Stimulated activated CD4-positive, alpha-beta T cell treated with anti-CD3 and anti-CD28 coated beads, Interleukin-4, amount 100 ng/mL, for 1 hour (primary cell): Measurements from ENCODE around the gene MINDY1.

Experiments used
- DNase-seq: peaks from one replicate; pipeline ENCODE4 v3.0.0-alpha.2; 2020

Gene MINDY1, protein sequence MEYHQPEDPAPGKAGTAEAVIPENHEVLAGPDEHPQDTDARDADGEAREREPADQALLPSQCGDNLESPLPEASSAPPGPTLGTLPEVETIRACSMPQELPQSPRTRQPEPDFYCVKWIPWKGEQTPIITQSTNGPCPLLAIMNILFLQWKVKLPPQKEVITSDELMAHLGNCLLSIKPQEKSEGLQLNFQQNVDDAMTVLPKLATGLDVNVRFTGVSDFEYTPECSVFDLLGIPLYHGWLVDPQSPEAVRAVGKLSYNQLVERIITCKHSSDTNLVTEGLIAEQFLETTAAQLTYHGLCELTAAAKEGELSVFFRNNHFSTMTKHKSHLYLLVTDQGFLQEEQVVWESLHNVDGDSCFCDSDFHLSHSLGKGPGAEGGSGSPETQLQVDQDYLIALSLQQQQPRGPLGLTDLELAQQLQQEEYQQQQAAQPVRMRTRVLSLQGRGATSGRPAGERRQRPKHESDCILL

DNA sequence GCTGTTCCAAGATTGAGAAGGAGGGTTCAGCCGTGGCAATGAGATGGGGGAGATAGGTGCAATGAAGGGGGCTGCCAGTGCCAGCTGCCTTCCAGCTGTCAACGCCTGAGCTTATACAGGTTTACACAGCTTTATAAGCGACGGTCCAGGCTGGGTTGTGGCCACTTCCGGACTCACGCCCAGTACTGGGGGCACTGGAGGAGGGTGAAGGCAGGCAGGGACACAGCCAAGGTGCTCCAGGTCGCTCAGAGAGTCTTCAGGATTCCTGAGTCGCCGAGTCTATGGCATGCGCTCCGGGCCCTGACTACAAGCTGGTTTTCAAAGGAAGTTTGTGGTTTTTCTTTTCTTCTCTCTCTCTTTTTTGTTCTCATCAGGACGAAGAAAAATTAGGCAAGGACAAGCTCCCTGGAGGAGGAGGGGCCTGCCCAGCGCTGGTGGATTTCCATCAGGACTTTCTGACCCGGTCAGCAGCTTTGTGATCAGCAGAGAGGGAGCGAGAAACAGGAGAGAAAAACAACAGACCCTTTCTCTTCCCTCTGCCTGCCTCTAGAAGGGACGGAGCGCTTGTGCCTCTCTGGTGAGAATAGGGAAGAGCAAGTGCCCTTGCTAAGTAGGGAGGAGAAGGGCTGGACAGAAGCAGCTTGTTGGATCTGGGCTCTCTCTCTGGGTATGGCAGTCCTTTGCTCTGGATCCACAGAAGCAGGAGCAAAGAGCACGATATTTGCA lies at the start of gene MINDY1:
MINDY1 (minus strand) TSS at position 576 of the 726 bp plus-strand sequence. CDS start 4,285 bp downstream, outside the sequence.
- DNase-seq = peak; percentile 26

DNA sequence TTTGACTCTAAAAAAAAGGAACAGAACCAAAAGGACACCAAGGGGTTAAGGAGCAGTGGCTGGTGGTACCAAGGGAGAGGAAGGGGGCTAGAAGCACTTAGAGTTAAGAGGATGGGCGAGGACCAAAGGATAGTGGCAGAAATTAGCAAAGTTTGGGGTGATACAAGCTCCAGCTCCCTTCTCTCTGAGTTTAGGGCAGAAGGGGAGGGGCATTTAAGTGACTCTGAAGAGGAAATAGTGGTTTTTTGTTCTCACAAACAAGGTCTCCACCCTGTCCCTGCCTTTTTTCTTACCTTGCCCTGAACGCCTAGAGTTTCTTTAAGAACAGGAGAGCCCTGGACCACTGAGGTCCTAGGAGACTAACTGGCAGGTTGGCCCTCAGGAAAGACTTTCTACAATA lies 49.4 kb upstream of the MINDY1 start:
- DNase-seq = no peak

- no peak for DNase-seq
Observed at GRCh38 chr1:151055581-151055980, 48.9 kb upstream of the MINDY1 start.

DNA sequence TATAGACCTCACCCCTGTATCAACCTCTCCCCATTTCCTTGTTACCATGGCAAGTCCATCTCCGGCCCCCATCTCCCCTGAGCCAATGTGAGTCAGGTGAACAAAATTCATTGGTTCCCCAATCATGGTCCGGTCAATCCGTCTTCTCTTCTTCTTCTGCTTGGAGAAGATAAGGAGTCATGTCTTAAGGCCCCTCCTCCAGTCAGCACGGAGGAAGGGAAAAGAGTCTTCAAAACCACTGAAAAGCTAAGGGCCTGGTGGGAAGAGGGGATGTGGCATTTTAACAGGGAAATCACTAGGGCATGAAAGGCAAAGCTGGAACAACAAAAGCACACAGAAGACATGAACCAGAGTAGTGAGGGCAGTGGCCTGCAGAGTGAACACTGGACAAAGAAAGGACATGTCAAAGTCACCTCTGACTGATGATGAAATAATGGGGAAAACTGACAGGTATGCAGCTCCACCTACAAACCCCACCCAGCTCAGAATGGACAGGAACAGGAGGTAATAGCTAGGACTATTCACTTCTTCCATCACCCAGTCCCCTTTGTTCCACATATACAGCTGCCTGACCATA lies 48.4 kb upstream of the MINDY1 start:
- DNase-seq = no peak

DNA sequence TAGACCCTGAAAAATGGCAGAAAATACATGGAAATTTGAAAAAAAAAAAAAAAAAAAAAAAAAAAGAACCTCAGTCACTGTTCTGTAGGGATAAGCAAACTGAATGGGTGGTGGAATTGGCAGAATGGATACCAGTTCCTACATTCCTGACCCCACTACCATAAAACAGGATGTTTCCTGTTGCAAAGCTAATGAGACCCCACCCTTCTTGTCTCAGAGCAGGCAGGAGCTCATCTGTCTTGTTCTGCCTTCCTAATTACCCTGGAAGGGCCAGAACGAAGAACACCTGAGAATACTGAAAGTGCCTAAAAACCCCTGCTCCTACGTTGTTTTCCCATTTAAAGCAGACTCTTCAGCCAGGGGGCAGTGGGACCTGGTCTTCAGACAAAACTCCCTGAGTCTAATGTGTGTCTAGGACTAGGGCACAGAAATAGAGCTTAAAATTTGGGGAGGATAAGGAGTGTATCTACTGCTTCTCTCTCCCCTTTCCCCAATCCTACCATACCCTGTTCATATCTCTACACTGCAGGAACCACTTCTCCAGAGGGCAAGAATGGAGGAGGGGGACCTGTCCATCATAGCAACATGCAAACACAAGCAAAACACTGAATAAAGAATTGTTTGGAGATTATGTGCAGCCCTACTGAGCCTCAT lies 44.8 kb upstream of the MINDY1 start:
- no peak for DNase-seq

DNA sequence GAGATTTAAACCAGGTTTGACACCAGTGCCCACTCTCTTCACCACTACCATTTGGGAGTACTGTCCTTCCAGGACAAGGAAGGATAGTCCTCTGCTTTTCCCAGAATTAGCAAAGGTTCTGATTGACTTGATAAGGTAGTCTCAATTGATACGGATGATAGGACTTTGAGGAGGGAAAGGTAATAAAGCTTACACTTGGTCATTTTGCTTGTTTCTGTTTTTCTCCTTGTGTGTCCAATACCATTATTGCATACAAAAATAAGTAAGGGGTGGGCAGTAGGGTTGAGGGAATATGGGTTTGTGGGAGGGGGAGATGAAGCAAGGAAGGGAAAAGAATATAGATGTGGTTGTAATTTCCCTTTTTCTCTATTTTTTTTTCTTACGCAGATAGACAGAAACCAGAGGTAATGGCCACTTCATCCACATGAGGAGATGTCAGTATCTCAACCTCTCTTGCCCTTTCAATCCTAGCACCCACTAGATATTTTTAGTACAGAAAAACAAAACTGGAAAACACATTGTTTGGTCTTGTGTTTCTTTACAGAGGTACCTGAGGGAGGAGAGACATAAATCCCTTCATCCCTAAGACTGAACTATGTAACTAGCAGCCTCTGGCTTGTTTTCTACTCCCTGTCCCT lies 43.5 kb upstream of the MINDY1 start:
- no peak for DNase-seq

- DNase-seq = no peak
Observed at GRCh38 chr1:151049458-151049857, 42.8 kb upstream of the MINDY1 start.

GRCh38 chr1:151048645-151049032 lies 41.9 kb upstream of the MINDY1 start:
- DNase-seq = no peak

DNA sequence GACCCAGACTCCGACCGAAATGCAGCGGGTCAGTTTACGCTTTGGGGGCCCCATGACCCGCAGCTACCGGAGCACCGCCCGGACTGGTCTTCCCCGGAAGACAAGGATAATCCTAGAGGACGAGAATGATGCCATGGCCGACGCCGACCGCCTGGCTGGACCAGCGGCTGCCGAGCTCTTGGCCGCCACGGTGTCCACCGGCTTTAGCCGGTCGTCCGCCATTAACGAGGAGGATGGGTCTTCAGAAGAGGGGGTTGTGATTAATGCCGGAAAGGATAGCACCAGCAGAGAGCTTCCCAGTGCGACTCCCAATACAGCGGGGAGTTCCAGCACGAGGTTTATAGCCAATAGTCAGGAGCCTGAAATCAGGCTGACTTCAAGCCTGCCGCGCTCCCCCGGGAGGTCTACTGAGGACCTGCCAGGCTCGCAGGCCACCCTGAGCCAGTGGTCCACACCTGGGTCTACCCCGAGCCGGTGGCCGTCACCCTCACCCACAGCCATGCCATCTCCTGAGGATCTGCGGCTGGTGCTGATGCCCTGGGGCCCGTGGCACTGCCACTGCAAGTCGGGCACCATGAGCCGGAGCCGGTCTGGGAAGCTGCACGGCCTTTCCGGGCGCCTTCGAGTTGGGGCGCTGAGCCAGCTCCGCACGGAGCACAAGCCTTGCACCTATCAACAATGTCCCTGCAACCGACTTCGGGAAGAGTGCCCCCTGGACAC lies 41.4 kb upstream of the MINDY1 start:
- DNase-seq = peak; percentile 53

DNA sequence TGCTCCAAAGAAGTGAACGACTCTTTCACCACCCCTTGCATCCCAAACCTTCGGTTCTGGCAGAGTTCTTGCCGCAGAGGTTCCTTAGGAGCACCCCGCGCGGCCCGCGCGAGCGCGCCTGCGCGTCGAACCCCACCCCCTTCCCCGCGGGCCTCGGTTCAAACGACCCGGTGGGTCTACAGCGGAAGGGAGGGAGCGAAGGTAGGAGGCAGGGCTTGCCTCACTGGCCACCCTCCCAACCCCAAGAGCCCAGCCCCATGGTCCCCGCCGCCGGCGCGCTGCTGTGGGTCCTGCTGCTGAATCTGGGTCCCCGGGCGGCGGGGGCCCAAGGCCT lies 40.9 kb upstream of the MINDY1 start, which contains the start of gene C1orf56:
C1orf56 (plus strand) TSS at position 161 of the 334 bp plus-strand sequence; CDS start at position 258, 97 bp downstream.
- peak; percentile 63 for DNase-seq

DNA sequence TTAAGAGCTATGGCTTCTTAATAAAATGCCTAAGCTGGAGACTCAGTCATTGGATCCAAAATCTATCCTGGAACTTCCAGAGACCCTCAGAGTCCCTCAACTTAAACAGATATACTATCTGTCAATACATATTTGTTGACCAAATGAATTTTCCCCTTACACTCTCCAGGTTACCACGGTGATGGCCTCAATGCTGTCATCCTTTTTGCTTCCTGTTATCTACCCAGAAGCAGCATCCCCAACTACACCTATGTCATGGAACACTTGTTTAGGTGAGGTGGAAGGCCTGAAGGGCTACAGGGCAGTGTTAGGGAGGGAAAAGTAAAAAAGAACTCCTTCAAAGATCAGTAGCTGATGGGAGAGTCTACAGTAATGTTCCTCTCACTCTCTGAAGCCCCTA lies 36.5 kb upstream of the MINDY1 start:
- no peak for DNase-seq

- DNase-seq = no peak
Observed at GRCh38 chr1:151039521-151039920, 32.8 kb upstream of the MINDY1 start.

DNA sequence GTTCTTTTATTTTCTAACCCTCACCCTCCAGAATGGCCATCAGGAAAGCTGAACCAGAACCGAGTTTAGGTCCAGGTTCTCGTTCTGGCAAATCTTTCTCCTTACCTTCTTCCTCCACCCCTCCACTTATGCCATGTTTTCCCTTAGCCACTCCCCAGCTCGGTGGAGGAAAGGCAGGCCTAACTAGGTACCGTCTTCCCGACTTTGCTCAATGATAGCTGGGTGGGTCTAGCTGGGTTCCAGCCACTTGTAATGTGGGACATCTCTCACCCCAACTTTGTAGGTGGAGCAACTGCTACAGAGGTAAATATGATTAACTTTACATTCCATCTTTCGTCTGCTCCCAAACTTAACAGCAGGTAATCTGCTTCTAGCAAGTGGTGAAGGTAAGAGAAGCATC lies 30.3 kb upstream of the MINDY1 start:
- no peak for DNase-seq

GRCh38 chr1:151036356-151036755 lies 29.7 kb upstream of the MINDY1 start, which contains the start of gene BNIPL:
Gene BNIPL (plus strand): TSS chr1:151036586. CDS start chr1:151036726, 140 bp downstream.
- DNase-seq = no peak

DNA sequence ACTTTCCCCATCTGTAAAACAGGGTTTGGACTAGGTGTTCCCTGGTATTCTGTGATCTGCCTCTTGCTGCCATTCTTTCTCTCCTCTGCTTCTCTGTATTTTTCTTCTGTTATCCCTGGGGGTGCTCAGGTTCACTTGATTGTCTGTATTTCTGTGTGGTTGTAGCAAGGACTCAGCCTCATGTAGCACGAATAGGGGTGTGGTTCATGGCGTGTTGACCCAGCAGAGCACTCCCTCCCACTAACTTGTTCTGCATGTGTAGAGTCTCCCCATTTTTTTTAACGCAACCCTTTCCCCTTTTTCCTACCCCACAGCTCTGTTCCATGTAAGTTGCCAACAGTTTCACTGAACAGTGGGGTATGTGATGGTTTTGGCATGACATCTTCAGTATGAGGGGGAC lies 28.5 kb upstream of the MINDY1 start:
- no peak for DNase-seq

GRCh38 chr1:151032164-151032563 lies 25.5 kb upstream of the MINDY1 start:
- no peak for DNase-seq

DNA sequence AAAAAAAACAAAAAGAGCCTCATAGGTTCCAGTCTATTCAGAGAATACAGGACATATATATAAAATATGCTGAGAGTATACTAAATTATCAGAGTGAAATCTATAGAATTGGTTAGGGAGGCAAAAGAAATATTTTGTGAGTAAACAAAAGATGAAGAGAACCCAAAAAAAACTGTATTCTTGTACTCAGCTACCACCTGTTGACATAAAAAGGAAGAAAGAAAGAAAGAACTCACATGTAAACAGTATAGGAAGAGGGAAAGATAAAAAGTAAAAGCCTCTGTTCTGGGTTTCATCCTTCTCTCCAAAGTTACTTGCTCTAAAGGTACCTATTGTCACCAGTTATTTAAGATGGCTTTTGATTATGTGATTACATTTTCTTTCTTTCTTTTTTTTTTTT lies 19.8 kb upstream of the MINDY1 start:
- no peak for DNase-seq

DNA sequence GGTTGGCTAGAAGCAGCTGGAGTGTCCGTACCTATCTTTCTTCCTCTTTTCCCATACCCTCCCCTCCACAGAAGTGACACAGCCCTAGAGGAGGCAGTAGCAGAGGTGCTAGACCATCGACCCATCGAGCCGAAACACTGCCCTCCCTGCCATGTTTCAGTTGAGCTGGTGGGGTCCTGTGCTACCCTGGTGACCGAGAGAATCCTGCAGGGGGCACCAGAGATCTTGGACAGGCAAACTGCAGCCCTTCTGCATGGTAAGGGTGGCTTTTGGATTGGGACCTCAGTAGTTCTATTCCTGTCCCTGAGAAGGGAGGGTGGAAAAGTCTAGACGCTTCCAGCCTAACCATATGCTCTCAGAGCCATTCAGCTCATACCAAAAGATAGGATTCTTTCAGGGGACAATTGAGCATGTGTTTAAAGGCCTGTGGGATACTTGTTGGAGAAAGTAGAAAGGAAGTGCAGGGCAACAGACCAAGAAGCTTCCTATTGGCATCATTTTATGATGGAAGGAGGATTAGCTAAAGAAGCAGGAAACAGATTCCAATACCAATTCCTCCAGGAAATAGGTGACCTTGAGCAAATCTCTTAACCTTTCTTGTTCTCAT lies 17.9 kb upstream of the MINDY1 start:
- peak; percentile 82 for DNase-seq

- DNase-seq = no peak
Observed at GRCh38 chr1:151013518-151013917, 6.8 kb upstream of the MINDY1 start.

- no peak for DNase-seq
Observed at GRCh38 chr1:151012684-151013471, 6.2 kb upstream of the MINDY1 start.
